KBM-7 (cell line): Measurements from ENCODE around the gene BCL2L14.

ENCODE experiments used
- DNase-seq: peaks from one replicate; pipeline ENCODE4 v3.0.0-alpha.2; 2015
- in situ Hi-C: fragments of 300-500 bp; cut with MboI; formaldehyde crosslinking; loops from 2 replicates; pipeline ENCODE4 v1.14.3; 2020; ENCODE audit warnings: low sequenced_read_pairs, low pct_unique_long_range_greater_than_20kb, mixed read lengths

Gene BCL2L14

GRCh38 chr12:12048266-12048665 lies 22.5 kb upstream of the BCL2L14 start:
- DNase-seq: no peak
- in situ Hi-C loops: loop anchor here (25.0 kb wide), 1 partner anchor 461 kb away; no protein-coding TSS in a partner anchor

- in situ Hi-C loops: loop anchor here (25.0 kb wide), 1 partner anchor 461 kb away; no protein-coding TSS in a partner anchor
- no peak for DNase-seq
These were observed 22.0 kb upstream of the BCL2L14 start for GRCh38 chr12:12048714-12049113.

- no peak for DNase-seq
- in situ Hi-C loops: no loop called here
These were observed 19.1 kb upstream of the BCL2L14 start for GRCh38 chr12:12051668-12052067.

- in situ Hi-C loops: no loop called here
- no peak for DNase-seq
These were observed 15.7 kb upstream of the BCL2L14 start for GRCh38 chr12:12054993-12055392.

GRCh38 chr12:12056951-12057350 lies 13.8 kb upstream of the BCL2L14 start:
- DNase-seq: no peak
- in situ Hi-C loops: no loop called here

GRCh38 chr12:12064596-12064995 lies 6.1 kb upstream of the BCL2L14 start:
- in situ Hi-C loops: no loop called here
- no peak for DNase-seq

- in situ Hi-C loops: no loop called here
- no peak for DNase-seq
These were observed 2.0 kb upstream of the BCL2L14 start for GRCh38 chr12:12068751-12069150.

GRCh38 chr12:12069821-12070548 lies 754 bp upstream of the BCL2L14 start:
- in situ Hi-C loops: no loop called here
- DNase-seq: no peak

GRCh38 chr12:12072064-12072760 lies 1.5 kb downstream of the BCL2L14 start:
- in situ Hi-C loops: no loop called here
- DNase-seq: no peak

GRCh38 chr12:12079291-12079690 lies 8.6 kb downstream of the BCL2L14 start:
- DNase-seq: no peak
- in situ Hi-C loops: loop anchor here (25.0 kb wide), 2 partner anchors 258 to 608 kb away; partner anchors contain the start of gene GPR19

GRCh38 chr12:12081836-12082497 lies 11.2 kb downstream of the BCL2L14 start:
- in situ Hi-C loops: loop anchor here (25.0 kb wide), 2 partner anchors 255 to 605 kb away; partner anchors contain the start of gene GPR19
- peak; percentile 54 for DNase-seq

GRCh38 chr12:12083688-12084087 lies 12.9 kb downstream of the BCL2L14 start:
- in situ Hi-C loops: loop anchor here (25.0 kb wide), 2 partner anchors 254 to 604 kb away; partner anchors contain the start of gene GPR19
- no peak for DNase-seq

- no peak for DNase-seq
- in situ Hi-C loops: loop anchor here (25.0 kb wide), 2 partner anchors 251 to 601 kb away; partner anchors contain the start of gene GPR19
These were observed 15.6 kb downstream of the BCL2L14 start for GRCh38 chr12:12086362-12086761.

- DNase-seq: no peak
- in situ Hi-C loops: loop anchor here (25.0 kb wide), 2 partner anchors 250 to 600 kb away; partner anchors contain the start of gene GPR19
These were observed 16.4 kb downstream of the BCL2L14 start for GRCh38 chr12:12086973-12087692.

- in situ Hi-C loops: loop anchor here (25.0 kb wide), 2 partner anchors 250 to 600 kb away; partner anchors contain the start of gene GPR19
- DNase-seq: no peak
These were observed 16.9 kb downstream of the BCL2L14 start for GRCh38 chr12:12087693-12088034.

- no peak for DNase-seq
- in situ Hi-C loops: loop anchor here (25.0 kb wide), 2 partner anchors 249 to 599 kb away; partner anchors contain the start of gene GPR19
These were observed 17.4 kb downstream of the BCL2L14 start for GRCh38 chr12:12088147-12088546.

- in situ Hi-C loops: loop anchor here (25.0 kb wide), 2 partner anchors 249 to 599 kb away; partner anchors contain the start of gene GPR19
- DNase-seq: no peak
These were observed 18.0 kb downstream of the BCL2L14 start for GRCh38 chr12:12088761-12089160.

GRCh38 chr12:12091071-12091470 lies 20.3 kb downstream of the BCL2L14 start:
- DNase-seq: no peak
- in situ Hi-C loops: loop anchor here (25.0 kb wide), 2 partner anchors 246 to 596 kb away; partner anchors contain the start of gene GPR19
